ENCODE measurements around the gene ADAMTSL4.

The ADAMTSL4 gene

GRCh38 chr1:150548632-150549495, at the start of gene ADAMTSL4:
Gene ADAMTSL4, plus strand, starts transcription at chr1:150549408. Its CDS starts 2,881 bp downstream, at chr1:150552289.
- in situ Hi-C loops (cut with MboI; ENCODE audit: low pct_unique_long_range_greater_than_20kb, low sequenced_read_pairs, unreplicated experiment) = loop anchor here (25.0 kb wide), 1 partner anchor 287 kb away; the partner anchor contains the start of genes APH1A, C1orf54 and CA14
- DNase-seq (ENCODE audit: low spot score) = peak; percentile 83

DNA sequence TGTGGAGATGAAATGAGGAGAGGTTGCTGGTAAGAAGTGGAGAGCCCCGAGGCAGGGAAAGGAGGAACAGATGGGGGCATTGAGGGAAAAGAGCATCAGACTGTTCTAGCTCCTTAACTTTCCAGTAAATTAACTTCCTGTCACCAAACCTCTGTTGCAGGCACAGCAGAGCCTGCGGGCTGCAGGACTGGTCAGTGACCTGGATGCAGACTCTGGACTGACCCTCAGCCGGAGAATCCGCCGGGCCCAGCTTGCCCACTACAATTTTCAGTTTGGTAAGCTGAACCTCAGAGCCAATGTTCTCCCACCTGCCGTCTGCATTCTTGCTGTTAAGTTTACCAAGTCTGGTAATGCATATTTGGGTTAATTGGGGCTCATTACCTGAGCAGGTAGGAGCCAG, 43.8 kb upstream of the ADAMTSL4 start:
- in situ Hi-C loops (cut with MboI; ENCODE audit: low pct_unique_long_range_greater_than_20kb, low sequenced_read_pairs, unreplicated experiment) = no loop called here
- no peak for TF ChIP-seq CTCF (IDR thresholded peaks at IDR 0.05; ENCODE audit: extremely low read depth, insufficient read depth, missing control alignments)
- no peak for DNase-seq (ENCODE audit: low spot score)

More at GRCh38 chr1:150548632-150549495, at the start of gene ADAMTSL4:
- TF ChIP-seq CTCF (IDR thresholded peaks at IDR 0.05; ENCODE audit: extremely low read depth, insufficient read depth, missing control alignments) = peak; percentile 18

GRCh38 chr1:150507912-150508864, 41.0 kb upstream of the ADAMTSL4 start, which contains the start of gene ECM1:
Gene ECM1, plus strand, starts transcription at chr1:150508109. Its CDS starts 101 bp downstream, at chr1:150508210.
- in situ Hi-C loops (cut with MboI; ENCODE audit: low pct_unique_long_range_greater_than_20kb, low sequenced_read_pairs, unreplicated experiment) = no loop called here
- no peak for DNase-seq (ENCODE audit: low spot score)
- no peak for TF ChIP-seq CTCF (IDR thresholded peaks at IDR 0.05; ENCODE audit: extremely low read depth, insufficient read depth, missing control alignments)

DNA sequence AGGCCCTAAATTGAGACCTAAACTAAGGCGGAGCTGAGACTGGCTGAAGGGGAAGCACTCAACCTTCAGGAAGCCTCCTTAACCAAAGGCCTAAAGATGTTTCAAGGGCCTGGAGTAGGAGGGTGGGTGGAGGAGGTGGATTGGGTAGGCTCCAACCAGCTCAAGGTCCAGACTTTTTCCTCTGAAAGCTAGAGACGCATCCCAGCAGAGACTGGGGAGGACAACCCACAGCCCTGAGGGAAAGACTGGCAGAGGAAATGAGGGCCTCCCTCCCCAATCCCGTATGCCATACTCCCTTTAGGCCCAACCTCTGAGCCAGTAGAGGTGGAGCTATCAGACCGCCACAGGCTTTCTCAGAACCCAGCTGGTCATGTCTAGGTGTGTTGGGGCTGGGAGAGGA, 40.2 kb upstream of the ADAMTSL4 start:
- in situ Hi-C loops (cut with MboI; ENCODE audit: low pct_unique_long_range_greater_than_20kb, low sequenced_read_pairs, unreplicated experiment) = no loop called here
- no peak for TF ChIP-seq CTCF (IDR thresholded peaks at IDR 0.05; ENCODE audit: extremely low read depth, insufficient read depth, missing control alignments)
- no peak for DNase-seq (ENCODE audit: low spot score)

DNA sequence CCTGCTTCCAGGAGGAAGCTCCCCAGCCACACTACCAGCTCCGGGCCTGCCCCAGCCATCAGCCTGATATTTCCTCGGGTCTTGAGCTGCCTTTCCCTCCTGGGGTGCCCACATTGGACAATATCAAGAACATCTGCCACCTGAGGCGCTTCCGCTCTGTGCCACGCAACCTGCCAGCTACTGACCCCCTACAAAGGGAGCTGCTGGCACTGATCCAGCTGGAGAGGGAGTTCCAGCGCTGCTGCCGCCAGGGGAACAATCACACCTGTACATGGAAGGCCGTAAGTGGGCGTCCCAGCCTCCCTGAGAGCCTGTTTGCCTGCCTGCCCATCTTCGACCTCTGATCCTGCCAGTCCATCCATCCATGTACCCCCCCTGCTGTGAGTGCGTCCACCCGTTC, 37.7 kb upstream of the ADAMTSL4 start:
- no peak for DNase-seq (ENCODE audit: low spot score)
- TF ChIP-seq CTCF (IDR thresholded peaks at IDR 0.05; ENCODE audit: extremely low read depth, insufficient read depth, missing control alignments) = no peak
- in situ Hi-C loops (cut with MboI; ENCODE audit: low pct_unique_long_range_greater_than_20kb, low sequenced_read_pairs, unreplicated experiment) = no loop called here

- no peak for DNase-seq (ENCODE audit: low spot score)
- no peak for TF ChIP-seq CTCF (IDR thresholded peaks at IDR 0.05; ENCODE audit: extremely low read depth, insufficient read depth, missing control alignments)
- in situ Hi-C loops (cut with MboI; ENCODE audit: low pct_unique_long_range_greater_than_20kb, low sequenced_read_pairs, unreplicated experiment) = no loop called here
Measured at GRCh38 chr1:150511985-150512660, 37.1 kb upstream of the ADAMTSL4 start.

Data from GM13977 (cell line).